Astrocyte of the spinal cord (primary cell): Measurements from ENCODE around the gene RBM27.
"Not testable (repeated sequence)": the region's sequence is repeated elsewhere in the genome, so short reads cannot be mapped to it uniquely, and the experiment has no call there.

Source experiments
- DNase-seq: peaks from one replicate; pipeline ENCODE4 v3.0.0; 2011; ENCODE audit warnings: low read depth, low spot score
- H3K4me3 ChIP-seq: 2 replicates; pipeline ENCODE4 v1.5.1; 2011; ENCODE audit warnings: low read depth, mild to moderate bottlenecking, low read length, moderate library complexity
- CTCF ChIP-seq: IDR thresholded peaks from 2 replicates; pipeline ENCODE4 v1.5.1; 2012; ENCODE audit warnings: low read depth, mild to moderate bottlenecking, low read length, inconsistent platforms
- in situ Hi-C: cut with HindIII; loops from 2 replicates; pipeline ENCODE4 v1.10.0; 2017; ENCODE audit warnings: low sequenced_read_pairs

The RBM27 gene

GRCh38 chr5:146203011-146203871, at the start of gene RBM27:
TSS of gene RBM27 (plus strand) at chr5:146203605. CDS start at chr5:146203766, 161 bp downstream.
- in situ Hi-C loops, result no loop called here
- peak; percentile 99 for DNase-seq
- no peak for TF ChIP-seq CTCF
- peak within 1 kb of the TSS; percentile 94 for H3K4me3 ChIP-seq

GRCh38 chr5:146158255-146158654, 45.1 kb upstream of the RBM27 start:
- no peak for DNase-seq
- no peak overlapping the region for H3K4me3 ChIP-seq
- in situ Hi-C loops, result no loop called here
- no peak for TF ChIP-seq CTCF

GRCh38 chr5:146164382-146164781, 39.0 kb upstream of the RBM27 start:
- in situ Hi-C loops, result no loop called here
- no peak for DNase-seq
- no peak overlapping the region for H3K4me3 ChIP-seq
- TF ChIP-seq CTCF, result no peak

- in situ Hi-C loops, result no loop called here
- no peak for TF ChIP-seq CTCF
- H3K4me3 ChIP-seq, result no peak overlapping the region
- DNase-seq, result no peak
Observed at GRCh38 chr5:146165460-146165859, 37.9 kb upstream of the RBM27 start.

- H3K4me3 ChIP-seq, result no peak overlapping the region
- DNase-seq, result no peak
- in situ Hi-C loops, result no loop called here
- no peak for TF ChIP-seq CTCF
Observed at GRCh38 chr5:146165903-146166302, 37.5 kb upstream of the RBM27 start.

- TF ChIP-seq CTCF, result no peak
- in situ Hi-C loops, result no loop called here
- DNase-seq, result no peak
- H3K4me3 ChIP-seq, result no peak overlapping the region
Observed at GRCh38 chr5:146169076-146169475, 34.3 kb upstream of the RBM27 start.

- DNase-seq, H3K4me3 ChIP-seq, in situ Hi-C loops: not testable (repeated sequence)
Observed at GRCh38 chr5:146173049-146173448, 30.4 kb upstream of the RBM27 start.
